Muscle of back (tissue), 11 donors: ENCODE results near the gene PPP1R27. TPM values are rescaled to one million over a fixed set of nuclear protein-coding genes. Genes with fewer than 3 reads are reported as not detected.

Experiments
- DNase-seq, 3 donors: peaks; one replicate each; pipeline versions ENCODE4 v3.0.0 to v3.0.0-alpha.2; 2013
- polyA plus RNA-seq, 10 donors: library from polyadenylated mRNA; unstranded; fragments of 120-200 nt; gene quantifications; one replicate each; pipeline ENCODE4 v1.2.1, GENCODE V29; 2013; ENCODE audit not compliant: insufficient read length in 10 of 10

The PPP1R27 gene
- polyA plus RNA-seq, 10 donors, result 13.2 to 84.6 (median 36.4) TPM

- no peak for DNase-seq
These were observed 29.3 kb upstream of the PPP1R27 start for GRCh38 chr17:81863833-81864768.

DNA sequence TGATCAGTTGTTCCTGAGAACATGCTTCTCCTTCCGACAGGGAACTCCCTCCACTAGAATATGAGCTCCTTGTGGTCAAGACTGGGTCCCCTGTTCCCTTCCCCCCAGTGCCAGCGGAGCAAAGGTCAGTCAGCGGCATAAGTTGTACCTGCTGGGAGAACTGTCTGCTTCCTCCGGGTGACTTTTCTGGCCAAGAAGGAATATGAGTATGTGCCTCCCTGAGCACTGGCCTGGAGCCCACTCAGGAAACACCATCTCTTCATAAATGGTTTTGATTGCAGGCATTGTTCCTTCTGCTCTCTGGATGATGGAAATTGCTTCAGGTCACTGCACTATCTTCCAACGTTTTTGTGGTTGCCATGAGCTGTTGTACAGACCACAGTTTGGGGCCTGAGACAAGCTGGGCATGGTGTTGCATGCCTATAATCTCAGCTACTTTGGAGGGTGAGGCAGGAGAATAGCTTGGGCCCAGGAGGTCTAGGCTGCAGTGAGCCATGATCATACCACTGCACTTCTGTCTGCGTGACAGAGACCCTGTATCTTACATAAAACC is 28.3 kb upstream of the PPP1R27 start:
- DNase-seq, result no peak

GRCh38 chr17:81860756-81861568 is 26.1 kb upstream of the PPP1R27 start:
- peak; percentile 100 for DNase-seq

GRCh38 chr17:81859906-81860755 is 25.3 kb upstream of the PPP1R27 start, which contains the start of gene P4HB:
P4HB (minus strand) TSS chr17:81860535; CDS start chr17:81860471, 64 bp downstream.
- DNase-seq, result peak in 1 of 3 donors; percentile 48

- DNase-seq, result no peak
These were observed 24.4 kb upstream of the PPP1R27 start for GRCh38 chr17:81858967-81859905.

GRCh38 chr17:81858170-81858966 is 23.5 kb upstream of the PPP1R27 start:
- no peak for DNase-seq

DNA sequence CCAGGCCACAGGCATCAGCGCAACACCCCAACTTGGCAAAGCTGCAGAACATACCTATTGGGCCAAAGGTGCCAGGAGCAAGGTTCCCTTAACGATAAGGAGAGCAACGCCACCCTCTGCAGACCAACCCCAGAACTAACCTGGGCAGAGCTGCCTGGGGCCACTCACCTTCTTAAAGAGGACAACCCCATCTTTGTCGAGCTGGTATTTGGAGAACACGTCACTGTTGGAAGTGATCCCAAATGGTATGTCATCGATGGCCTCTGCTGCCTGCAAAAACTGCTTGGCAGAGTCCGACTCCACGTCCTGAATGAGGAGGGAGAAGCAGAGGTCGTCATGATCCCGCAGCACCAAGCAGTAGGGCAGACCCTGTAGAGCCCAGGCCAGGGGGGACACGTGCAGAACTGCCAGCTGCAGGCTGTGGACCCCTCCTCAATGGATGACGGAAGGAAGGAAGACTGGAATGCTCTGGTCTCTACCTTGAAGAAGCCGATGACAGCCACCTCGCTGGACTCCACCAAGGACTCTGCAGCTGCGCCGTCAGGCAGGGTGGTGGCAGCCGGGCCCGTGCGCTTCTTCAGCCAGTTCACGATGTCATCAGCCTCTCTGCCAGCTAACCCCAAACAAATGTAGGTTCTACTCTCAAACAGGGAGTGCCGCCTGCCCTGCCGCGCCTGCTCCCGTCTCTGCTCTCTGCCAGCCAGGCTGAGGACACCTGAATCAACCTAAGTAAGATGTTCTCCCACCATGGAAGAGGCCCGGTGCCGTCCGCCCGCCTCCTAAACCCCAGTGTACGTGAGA is 20.3 kb upstream of the PPP1R27 start:
- no peak for DNase-seq

GRCh38 chr17:81852237-81852636 is 17.4 kb upstream of the PPP1R27 start:
- no peak for DNase-seq

DNA sequence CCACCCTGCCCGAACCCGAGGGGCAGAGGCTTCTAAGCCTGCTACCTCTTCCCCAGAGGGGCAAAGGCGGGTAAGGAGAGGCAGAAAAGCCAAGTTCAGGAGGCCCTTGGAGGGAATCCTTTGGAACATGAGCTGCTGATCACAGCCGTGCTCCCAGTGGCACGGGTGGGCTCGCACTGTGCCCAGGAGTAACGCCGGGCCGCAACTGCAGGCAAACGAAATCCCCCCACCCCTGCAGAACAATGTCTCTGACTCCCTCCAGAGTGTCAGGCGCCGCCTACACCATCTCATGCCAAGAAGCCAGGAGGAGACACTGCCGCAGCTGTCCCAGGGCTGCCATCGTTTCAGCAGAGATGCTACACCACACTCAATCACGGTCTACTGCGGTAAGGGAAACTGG is 16.6 kb upstream of the PPP1R27 start:
- DNase-seq, result no peak

- DNase-seq, result no peak
These were observed 14.6 kb upstream of the PPP1R27 start for GRCh38 chr17:81849457-81849856.

DNA sequence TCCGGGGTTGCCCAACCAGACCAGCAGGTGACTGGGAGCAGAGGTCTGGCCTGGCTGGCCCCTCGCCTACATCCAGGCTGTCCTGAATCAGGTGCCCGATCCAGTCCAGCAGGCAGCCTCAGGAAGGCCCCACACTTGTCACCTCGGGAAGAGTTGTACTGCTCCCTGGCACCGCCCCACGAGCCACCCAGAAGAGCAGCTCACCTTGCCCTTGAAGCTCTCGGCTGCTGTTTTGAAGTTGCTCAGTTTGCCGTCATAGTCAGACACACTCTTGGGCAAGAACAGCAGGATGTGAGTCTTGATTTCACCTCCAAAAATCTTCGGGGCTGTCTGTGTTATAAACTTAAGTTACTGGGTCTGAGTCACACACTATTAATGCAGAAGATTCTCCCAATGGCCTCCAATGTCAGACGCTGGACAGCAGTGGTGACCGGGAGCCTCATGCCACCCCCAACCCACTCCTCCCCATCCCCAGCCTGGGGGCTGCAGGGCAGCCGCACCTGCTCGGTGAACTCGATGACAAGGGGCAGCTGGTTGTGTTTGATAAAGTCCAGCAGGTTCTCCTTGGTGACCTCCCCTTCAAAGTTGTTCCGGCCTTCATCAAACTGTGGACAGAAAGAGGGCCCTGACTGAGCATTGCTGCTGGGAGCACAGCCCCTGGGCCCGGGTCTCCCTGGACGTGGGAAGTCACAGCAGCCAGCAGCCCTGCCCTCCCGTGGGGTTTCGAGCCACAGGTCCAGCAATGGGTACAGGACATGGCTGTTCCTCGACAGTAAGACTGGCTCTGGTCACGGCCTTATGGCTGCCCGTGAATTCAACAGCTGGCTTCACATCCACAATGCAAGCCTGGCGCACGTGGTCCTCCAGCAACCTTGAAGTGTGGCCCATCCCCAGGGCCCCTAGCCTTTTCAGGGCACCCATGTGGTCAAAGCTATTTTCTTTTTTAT is 12.2 kb upstream of the PPP1R27 start:
- DNase-seq, result no peak

DNA sequence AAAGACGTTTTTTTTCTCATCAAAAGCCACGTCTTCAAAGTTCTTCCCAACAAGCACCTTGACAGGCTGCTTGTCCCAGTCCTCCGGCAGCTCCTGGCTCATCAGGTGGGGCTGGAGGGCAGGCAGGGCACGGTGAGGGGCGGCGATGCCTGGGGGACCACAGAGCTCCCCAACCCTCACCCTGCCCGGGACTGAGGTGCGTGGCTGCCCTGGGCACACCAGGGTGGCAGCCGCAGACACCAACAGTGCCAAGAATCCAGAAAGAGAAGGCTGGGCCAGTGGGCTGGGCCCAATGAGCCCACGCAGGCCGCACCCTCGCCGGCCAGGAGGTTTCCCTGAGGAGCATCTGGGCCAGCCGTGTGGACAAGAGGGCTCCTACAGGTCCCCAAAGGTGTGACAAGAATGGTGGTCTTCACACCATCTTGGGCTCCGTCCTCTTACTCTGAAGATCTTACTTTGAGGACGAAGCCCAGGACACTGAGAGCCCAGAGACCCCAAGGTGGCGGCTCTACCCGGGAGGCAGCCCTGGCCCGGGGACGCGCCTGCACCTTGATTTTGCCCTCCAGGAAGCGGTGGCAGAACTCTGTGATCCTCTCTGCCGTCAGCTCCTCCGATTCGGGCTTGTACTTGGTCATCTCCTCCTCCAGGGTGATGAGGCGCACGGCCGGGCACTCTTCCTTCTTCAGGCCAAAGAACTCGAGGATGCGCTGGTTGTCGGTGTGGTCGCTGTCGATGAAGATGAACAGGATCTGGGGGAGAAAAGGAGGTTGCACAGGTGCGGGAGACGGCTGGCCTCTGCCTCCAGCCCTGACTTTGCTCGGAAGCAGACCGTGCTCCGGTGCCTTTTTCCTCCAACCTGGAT is 11.3 kb upstream of the PPP1R27 start:
- no peak for DNase-seq

GRCh38 chr17:81845361-81845760 is 10.5 kb upstream of the PPP1R27 start:
- no peak for DNase-seq

- DNase-seq, result no peak
These were observed 10.0 kb upstream of the PPP1R27 start for GRCh38 chr17:81844887-81845286.

- no peak for DNase-seq
These were observed 9.5 kb upstream of the PPP1R27 start for GRCh38 chr17:81844327-81844851.
